NCI-H128 (cell line): ENCODE data around the gene ZNF584.

Source experiments
- DNase-seq: peaks from one replicate; lab custom pipeline; 2025; ENCODE audit not compliant: unreplicated experiment; lab: John Stamatoyannopoulos, UW

The ZNF584 gene

DNA sequence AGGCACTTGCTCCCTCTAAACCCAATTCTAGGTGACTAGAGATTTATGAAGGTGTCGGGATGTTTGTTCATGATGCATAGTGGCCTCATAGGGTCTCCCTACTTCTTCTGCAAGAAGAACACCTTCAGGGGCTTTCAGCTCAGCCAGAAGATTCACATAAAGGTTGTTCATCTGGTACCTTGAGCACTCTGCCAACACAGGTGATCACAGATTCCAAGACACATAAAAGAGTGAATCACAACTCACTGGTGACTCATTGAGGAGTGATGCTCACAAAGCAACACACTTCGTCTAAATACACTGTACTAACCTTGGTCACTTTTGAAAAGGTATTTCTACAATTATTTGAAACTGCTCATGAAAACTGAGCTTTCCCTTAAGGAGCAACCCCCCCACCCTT lies 51.6 kb downstream of the ZNF584 start:
- no peak for DNase-seq

DNA sequence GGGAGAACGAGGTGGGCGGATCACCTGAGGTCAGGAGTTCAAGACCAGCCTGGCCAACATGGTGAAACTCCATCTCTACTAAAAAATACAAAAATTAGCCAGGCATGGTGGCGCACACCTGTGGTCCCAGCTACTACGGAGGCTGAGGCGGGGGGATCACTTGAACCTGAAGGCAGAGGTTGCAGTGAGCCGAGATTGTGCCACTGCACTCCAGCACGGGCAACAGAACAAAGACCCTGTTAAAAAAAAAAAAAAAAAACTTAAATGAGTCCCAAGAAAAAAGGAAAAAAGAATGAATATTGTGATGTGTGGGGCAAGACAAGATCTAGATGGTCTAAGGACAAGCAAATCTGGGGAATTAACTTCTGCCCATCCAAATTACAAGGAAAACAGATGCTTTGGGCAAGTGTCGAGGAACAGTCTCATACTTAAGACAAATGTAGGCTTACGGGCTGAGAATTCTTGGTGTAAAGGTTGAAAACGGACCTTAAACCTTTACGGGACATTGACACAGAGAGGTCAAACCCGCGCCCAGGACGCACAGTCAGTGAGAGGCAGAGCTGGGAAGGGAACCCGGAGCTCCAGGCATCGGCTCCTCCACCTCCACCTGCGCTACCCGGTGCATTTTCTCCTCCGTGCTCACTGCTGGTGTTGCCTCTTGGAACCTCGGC lies 57.8 kb downstream of the ZNF584 start:
- no peak for DNase-seq

DNA sequence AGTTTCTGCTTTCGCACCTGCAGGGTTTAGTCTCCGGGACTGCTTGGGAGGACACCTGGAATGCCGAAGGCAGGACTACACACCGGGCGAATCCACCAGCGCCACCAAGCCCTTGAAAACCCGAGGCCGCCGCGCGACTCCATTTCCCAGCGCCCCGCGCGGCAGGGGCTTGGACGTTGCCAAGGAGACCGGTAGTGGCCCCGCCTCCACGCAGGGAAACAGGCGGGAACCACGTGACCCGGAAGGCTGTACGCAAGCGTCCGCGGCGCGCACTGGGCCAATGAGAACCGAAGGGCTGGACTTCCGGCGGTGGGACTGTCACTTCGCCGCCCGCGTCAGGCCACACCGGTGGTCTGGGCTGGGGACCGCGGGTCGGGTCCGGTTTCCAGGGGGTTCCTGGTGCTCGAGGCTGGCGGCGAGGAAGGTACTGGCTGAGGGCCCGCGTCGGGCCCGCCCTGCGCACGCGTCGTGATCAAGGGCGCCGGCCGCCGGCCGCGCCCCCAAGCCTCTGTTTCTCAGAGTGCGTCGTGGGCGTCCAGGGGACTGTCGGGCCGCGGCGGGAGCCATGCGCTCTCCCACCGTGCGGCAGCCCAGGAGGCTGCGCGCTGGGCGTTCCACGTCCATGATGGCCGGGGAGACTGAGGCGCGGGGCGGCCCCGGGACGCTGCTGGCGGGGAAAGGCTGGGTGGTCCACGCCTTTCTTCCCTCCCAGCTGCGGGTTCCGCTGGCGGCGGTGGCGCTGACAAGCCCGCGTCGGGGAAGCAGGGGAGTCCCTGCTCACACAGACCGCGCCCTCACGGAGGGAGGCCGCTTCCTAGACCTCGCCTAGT lies 58.5 kb downstream of the ZNF584 start, which contains the start of gene ZNF324:
TSS of gene ZNF324 (plus strand) at position 321 of the 830 bp plus-strand sequence. CDS start 2,106 bp downstream, outside the sequence.
- DNase-seq: peak; percentile 97
